K562 (cell line): Measurements from ENCODE around the gene CYBRD1. TPM values are rescaled to one million over a fixed set of nuclear protein-coding genes. Genes with fewer than 3 reads are reported as not detected.

Experiments used
- ARID3A ChIP-seq: IDR thresholded peaks from 2 replicates; pipeline ENCODE4 v1.6.1; 2012; ENCODE audit warnings: low read depth, low read length, improper control_type of control experiment, borderline replicate concordance
- E4F1 ChIP-seq: fragments of 250-450 bp; sonication (Bioruptor Pico); IDR thresholded peaks from 2 replicates; pipeline ENCODE4 v1.5.0; 2021; ENCODE audit warnings: mild to moderate bottlenecking, borderline replicate concordance
- FOXP4 ChIP-seq: sonication (generic); formaldehyde crosslinking; IDR thresholded peaks from 2 replicates; pipeline ENCODE4 v1.8.0; 2022; ENCODE audit warnings: mild to moderate bottlenecking, missing genetic modification reagents, borderline replicate concordance
- HDAC8 ChIP-seq: fragments of 450-650 bp; IDR thresholded peaks from 2 replicates; pipeline ENCODE4 v1.6.1; 2016; ENCODE audit warnings: mild to moderate bottlenecking, missing genetic modification characterization, moderate library complexity, missing compliant biosample characterization
- KAT7 ChIP-seq: sonication (generic); formaldehyde crosslinking; IDR thresholded peaks from 2 replicates; pipeline ENCODE4 v1.8.0; 2022; ENCODE audit warnings: missing genetic modification reagents, mild to moderate bottlenecking, borderline replicate concordance
- MAFK ChIP-seq: IDR thresholded peaks from 2 replicates; pipeline ENCODE4 v1.6.1; 2011; ENCODE audit warnings: low read length, improper control_type of control experiment
- RFX1 ChIP-seq: fragments of 450-650 bp; IDR thresholded peaks from 2 replicates; pipeline ENCODE4 v1.6.1; 2016; ENCODE audit warnings: mild to moderate bottlenecking, moderate library complexity
- SMAD3 ChIP-seq: fragments of 450-650 bp; formaldehyde crosslinking; conservative IDR thresholded peaks from 2 replicates; pipeline ENCODE4 v1.4.0; 2020; ENCODE audit warnings: mild to moderate bottlenecking
- STAT5B ChIP-seq: fragments of 250-450 bp; sonication (Bioruptor Pico); IDR thresholded peaks from 2 replicates; pipeline ENCODE4 v1.8.0; 2021; ENCODE audit warnings: mild to moderate bottlenecking, inconsistent platforms
- TCF7 ChIP-seq: sonication (generic); IDR thresholded peaks from 2 replicates; pipeline ENCODE4 v1.6.1; 2016; ENCODE audit warnings: antibody characterized with exemption, borderline replicate concordance
- ZBTB5 ChIP-seq: fragments of 450-650 bp; IDR thresholded peaks from 2 replicates; pipeline ENCODE4 v1.6.1; 2017; ENCODE audit warnings: antibody characterized with exemption
- ZBTB9 ChIP-seq: fragments of 450-650 bp; formaldehyde crosslinking; IDR thresholded peaks from 2 replicates; pipeline ENCODE4 v1.4.0; 2020; ENCODE audit warnings: mild to moderate bottlenecking, moderate library complexity
- ZNF24 ChIP-seq: fragments of 450-650 bp; IDR thresholded peaks from 2 replicates; pipeline ENCODE4 v1.6.1; 2016
- ZNF766 ChIP-seq: fragments of 200-800 bp; sonication (Bioruptor generic); conservative IDR thresholded peaks from 2 replicates; pipeline ENCODE4 v1.6.1; 2016; ENCODE audit warnings: missing genetic modification characterization, missing compliant biosample characterization
- ZSCAN32 ChIP-seq: fragments of 450-650 bp; formaldehyde crosslinking; IDR thresholded peaks from 2 replicates; pipeline ENCODE4 v1.4.0; 2020; ENCODE audit warnings: mild to moderate bottlenecking, moderate library complexity
- polyA plus RNA-seq, 8 experiments: library from polyadenylated mRNA; depleted of rRNA in 4 of 8; stranded (reverse) in 5 of 8; unstranded in 3 of 8; fragments of >200 nt; fragmentation: Nextera tagmentation in 2 of 8; fragmentation: Illumina TruSeq in 1 of 8; extraction: Ambion mirVana in 2 of 8; extraction: Trizol in 1 of 8; gene quantifications; 2 replicates each; pipeline versions ENCODE4 v1.2.1 to v1.2.3, GENCODE V29; 2011 to 2014; ENCODE audit warnings: inconsistent platforms in 1 of 8, missing spikeins in 1 of 8
- total RNA-seq, 7 experiments: library from RNA; depleted of rRNA in 6 of 7; stranded (reverse); fragments of >200 nt in 6 of 7; fragmentation: Illumina TruSeq in 2 of 7; extraction: Trizol in 2 of 7; gene quantifications; 2 replicates each; pipeline versions ENCODE4 v1.2.1 to v1.2.3, GENCODE V29; 2011 to 2021; ENCODE audit warnings: low replicate concordance in 1 of 7

CYBRD1 gene
- total and polyA plus RNA-seq, 9 of the 15 experiments (the other 6 are each of a cell fraction or from before 2014, with no cell fraction given), result 9.6 to 22.4 (median 15.6) TPM

- TF ChIP-seq ZBTB5 (no peak), KAT7 (no peak), HDAC8 (tag) (peak; percentile 93), ZSCAN32 (CRISPR knock-in tag) (no peak), FOXP4 (CRISPR knock-in tag) (no peak), ZNF766 (CRISPR knock-in tag) (peak; percentile 93), ZNF24 (no peak), MAFK (no peak), RFX1 (peak; percentile 57), SMAD3 (CRISPR knock-in tag) (peak; percentile 89; the same call in 1 of the 2 replicates), E4F1 (no peak), ZBTB9 (CRISPR knock-in tag) (peak; percentile 77; the same call in 1 of the 2 replicates), ARID3A (no peak), STAT5B (CRISPR knock-in tag) (peak; percentile 55; the same call in 1 of the 2 replicates), TCF7 (no peak)
Measured at GRCh38 chr2:171578127-171578803, 56.0 kb downstream of the CYBRD1 start (continued).
